GM12874 (cell line): ENCODE results near the gene FOXN3.

ENCODE experiments used
- CTCF ChIP-seq: IDR thresholded peaks from 2 replicates; pipeline ENCODE4 v1.5.1; 2011; ENCODE audit warnings: low read depth, mild to moderate bottlenecking, control low read depth, low read length, moderate library complexity; ENCODE audit not compliant: insufficient read depth

The FOXN3 gene

GRCh38 chr14:89388853-89389252 is 28.2 kb downstream of the FOXN3 start:
- no peak for TF ChIP-seq CTCF

GRCh38 chr14:89387922-89388685 is 28.9 kb downstream of the FOXN3 start:
- no peak for TF ChIP-seq CTCF

GRCh38 chr14:89386212-89386886 is 30.7 kb downstream of the FOXN3 start:
- TF ChIP-seq CTCF: no peak

- TF ChIP-seq CTCF: no peak
Measured at GRCh38 chr14:89384636-89385035, 32.4 kb downstream of the FOXN3 start.

- TF ChIP-seq CTCF: no peak
Measured at GRCh38 chr14:89384023-89384422, 33.0 kb downstream of the FOXN3 start.

- TF ChIP-seq CTCF: no peak
Measured at GRCh38 chr14:89382901-89383845, 33.9 kb downstream of the FOXN3 start.

GRCh38 chr14:89382487-89382886 is 34.5 kb downstream of the FOXN3 start:
- no peak for TF ChIP-seq CTCF
